ENCODE measurements around the gene RPS6KA4. TPM values are rescaled to one million over a fixed set of nuclear protein-coding genes. Genes with fewer than 3 reads are reported as not detected.
"Not testable (repeated sequence)": the region's sequence is repeated elsewhere in the genome, so short reads cannot be mapped to it uniquely, and the experiment has no call there.

Gene RPS6KA4
- total and polyA plus RNA-seq, 10 donors: 18.8 to 47.5 (median 37.7) TPM

- H3K36me3 ChIP-seq: peaks cover 0 to 42% (median 18%) of the 10 kb centered on the region in 6 donors
- WGBS, 5 donors: 68 to 90% (median 76%) methylated on average over 3 to 4 of the region's 4 CpGs
- peak in 2 of 3 donors; percentile 32 to 53 for TF ChIP-seq POLR2AphosphoS5 (IDR thresholded peaks at IDR 0.05)
These were observed 35.0 kb upstream of the RPS6KA4 start for GRCh38 chr11:64323984-64324383.

GRCh38 chr11:64324692-64325469 lies 34.1 kb upstream of the RPS6KA4 start:
- Histone ChIP-seq H3K9me3 (peaks cover 0 to 6% (median 0%) of the 10 kb centered on the region in 8 donors), H3K27ac (no peak overlapping the region), H3K36me3 (peaks cover 0 to 37% (median 18%) of the 10 kb centered on the region in 6 donors), H3K4me1 (peaks cover 0 to 34% (median 8%) of the 10 kb centered on the region in 6 donors), H3K4me3 (no peak overlapping the region), H3K27me3 (replicated peaks in 1 of 7) (no peaks in the 10 kb centered on the region)
- no peak for DNase-seq
- no peak for TF ChIP-seq CTCF (IDR thresholded peaks at IDR 0.05 in 8 of 11, conservative IDR thresholded peaks at IDR 0.05 in 3 of 11)
- no peak for TF ChIP-seq POLR2AphosphoS5 (IDR thresholded peaks at IDR 0.05)
- no peak for TF ChIP-seq POLR2A (IDR thresholded peaks at IDR 0.05)
- intact Hi-C loops (cut with DNase I; ENCODE audit: low total_unique reads): no loop called here
- 92 to 95% (median 95%) methylated on average over 11 of the region's 11 CpGs for whole genome bisulfite sequencing, 5 donors

More at GRCh38 chr11:64323984-64324383, 35.0 kb upstream of the RPS6KA4 start:
- H3K27me3 ChIP-seq (replicated peaks in 1 of 7); H3K9me3 ChIP-seq; H3K4me3 ChIP-seq; intact Hi-C loops (cut with DNase I; ENCODE audit: low total_unique reads); DNase-seq: not testable (repeated sequence)
- H3K27ac ChIP-seq: peak overlapping the region in 4 of 8 donors; percentile 19 to 45 (median 40)
- H3K4me1 ChIP-seq: peaks cover 2 to 35% (median 12%) of the 10 kb centered on the region in 6 donors

- Histone ChIP-seq H3K36me3 (peaks cover 0 to 12% (median 6%) of the 10 kb centered on the region in 6 donors), H3K27me3 (replicated peaks in 1 of 7) (no peaks in the 10 kb centered on the region), H3K9me3 (peaks cover 0 to 6% (median 0%) of the 10 kb centered on the region in 8 donors), H3K4me3 (no peak overlapping the region), H3K27ac (no peak overlapping the region), H3K4me1 (peaks cover 9 to 50% (median 18%) of the 10 kb centered on the region in 6 donors)
- WGBS, 5 donors: 89 to 94% (median 92%) methylated on average over 2 of the region's 2 CpGs
- TF ChIP-seq POLR2A (IDR thresholded peaks at IDR 0.05) (no peak), CTCF (IDR thresholded peaks at IDR 0.05 in 8 of 11, conservative IDR thresholded peaks at IDR 0.05 in 3 of 11) (no peak)
- intact Hi-C loops (cut with DNase I; ENCODE audit: low total_unique reads): no loop called here
- no peak for DNase-seq
These were observed 31.6 kb upstream of the RPS6KA4 start for GRCh38 chr11:64327375-64327774.

GRCh38 chr11:64327993-64328392 lies 31.0 kb upstream of the RPS6KA4 start:
- 82 to 94% (median 91%) methylated on average over 3 of the region's 3 CpGs for WGBS, 5 donors
- no peak overlapping the region for H3K27ac ChIP-seq
- H3K4me3 ChIP-seq: no peak overlapping the region
- H3K36me3 ChIP-seq: peaks cover 0 to 6% (median under 1%) of the 10 kb centered on the region in 6 donors
- no peaks in the 10 kb centered on the region for H3K27me3 ChIP-seq (replicated peaks in 1 of 7)
- DNase-seq: no peak
- intact Hi-C loops (cut with DNase I; ENCODE audit: low total_unique reads): no loop called here
- H3K4me1 ChIP-seq: peaks cover 9 to 52% (median 20%) of the 10 kb centered on the region in 6 donors
- no peak for TF ChIP-seq CTCF (IDR thresholded peaks at IDR 0.05 in 8 of 11, conservative IDR thresholded peaks at IDR 0.05 in 3 of 11)
- TF ChIP-seq POLR2AphosphoS5 (IDR thresholded peaks at IDR 0.05): no peak
- no peak for TF ChIP-seq POLR2A (IDR thresholded peaks at IDR 0.05)
- H3K9me3 ChIP-seq: peaks cover 0 to 6% (median 0%) of the 10 kb centered on the region in 8 donors
